ENCODE results near the gene SCAP.
A peak's percentile ranks its signal among the peaks of the same experiment; 100 is the strongest.
"Not testable (repeated sequence)": the region's sequence is repeated elsewhere in the genome, so short reads cannot be mapped to it uniquely, and the experiment has no call there.

The SCAP gene

GRCh38 chr3:47515100-47515499 is 39.4 kb upstream of the SCAP start:
- DNase-seq (ENCODE audit: low read depth), result no peak
- H3K4me3 ChIP-seq (ENCODE audit: low read length), result no peak overlapping the region
- TF ChIP-seq CTCF (conservative IDR thresholded peaks at IDR 0.05; ENCODE audit: low read depth, low read length), result no peak

- peak; percentile 55 for TF ChIP-seq CTCF (conservative IDR thresholded peaks at IDR 0.05; ENCODE audit: low read depth, low read length)
- H3K4me3 ChIP-seq (ENCODE audit: low read length), result peak within 1 kb of the TSS; percentile 85
- DNase-seq (ENCODE audit: low read depth), result peak; percentile 83
Observed at GRCh38 chr3:47513125-47513929, 37.6 kb upstream of the SCAP start, which contains the start of gene ELP6. TSS of gene ELP6 (minus strand) at chr3:47513712. CDS start at chr3:47513590, 122 bp downstream.

GRCh38 chr3:47512416-47513124 is 36.8 kb upstream of the SCAP start:
- no peak for TF ChIP-seq CTCF (conservative IDR thresholded peaks at IDR 0.05; ENCODE audit: low read depth, low read length)
- DNase-seq (ENCODE audit: low read depth), result no peak
- peak overlapping the region; percentile 85 for H3K4me3 ChIP-seq (ENCODE audit: low read length)

- not testable (repeated sequence) for DNase-seq (ENCODE audit: low read depth); H3K4me3 ChIP-seq (ENCODE audit: low read length)
Observed at GRCh38 chr3:47505267-47505666, 29.5 kb upstream of the SCAP start.

- no peak for DNase-seq (ENCODE audit: low read depth)
- TF ChIP-seq CTCF (conservative IDR thresholded peaks at IDR 0.05; ENCODE audit: low read depth, low read length), result no peak
Observed at GRCh38 chr3:47504113-47504512, 28.4 kb upstream of the SCAP start.

GRCh38 chr3:47503033-47503432 is 27.3 kb upstream of the SCAP start:
- no peak overlapping the region for H3K4me3 ChIP-seq (ENCODE audit: low read length)
- DNase-seq (ENCODE audit: low read depth), result no peak
- no peak for TF ChIP-seq CTCF (conservative IDR thresholded peaks at IDR 0.05; ENCODE audit: low read depth, low read length)

More at GRCh38 chr3:47504113-47504512, 28.4 kb upstream of the SCAP start:
- H3K4me3 ChIP-seq (ENCODE audit: low read length), result no peak overlapping the region

- no peak for DNase-seq (ENCODE audit: low read depth)
- H3K4me3 ChIP-seq (ENCODE audit: low read length), result no peak overlapping the region
- TF ChIP-seq CTCF (conservative IDR thresholded peaks at IDR 0.05; ENCODE audit: low read depth, low read length), result no peak
Observed at GRCh38 chr3:47496892-47497291, 21.2 kb upstream of the SCAP start.

Measured in retinal pigment epithelial cell (primary cell).